WTC11 (cell line): ENCODE data around the gene TBC1D1.

ENCODE experiments used
- ARID4B ChIP-seq: sonication (generic); formaldehyde crosslinking; IDR thresholded peaks from 2 replicates; pipeline ENCODE4 v1.8.0; 2023; ENCODE audit warnings: missing genetic modification reagents, mild to moderate bottlenecking, borderline replicate concordance
- ATF6 ChIP-seq: sonication (generic); formaldehyde crosslinking; IDR thresholded peaks from 2 replicates; pipeline ENCODE4 v1.8.1; 2023; ENCODE audit warnings: mild to moderate bottlenecking, missing genetic modification reagents
- CREM ChIP-seq: sonication (generic); formaldehyde crosslinking; IDR thresholded peaks from 2 replicates; pipeline ENCODE4 v1.8.1; 2022; ENCODE audit warnings: mild to moderate bottlenecking, missing genetic modification reagents, moderate library complexity
- FOXP4 ChIP-seq: sonication (generic); formaldehyde crosslinking; IDR thresholded peaks from 2 replicates; pipeline ENCODE4 v1.8.0; 2022; ENCODE audit warnings: mild to moderate bottlenecking, missing genetic modification reagents
- MYBL2 ChIP-seq: sonication (generic); formaldehyde crosslinking; IDR thresholded peaks from 2 replicates; pipeline ENCODE4 v1.8.1; 2023; ENCODE audit warnings: mild to moderate bottlenecking, moderate library complexity, missing genetic modification reagents
- OVOL2 ChIP-seq: fragments of 250-450 bp; sonication (Bioruptor Pico); IDR thresholded peaks from 2 replicates; pipeline ENCODE4 v1.9.0; 2021; ENCODE audit warnings: mild to moderate bottlenecking, borderline replicate concordance
- USF2 ChIP-seq: sonication (generic); formaldehyde crosslinking; IDR thresholded peaks from 2 replicates; pipeline ENCODE4 v1.8.1; 2023; ENCODE audit warnings: mild to moderate bottlenecking, missing genetic modification reagents, moderate library complexity
- ZNF121 ChIP-seq: sonication (generic); formaldehyde crosslinking; IDR thresholded peaks from 2 replicates; pipeline ENCODE4 v1.8.0; 2023; ENCODE audit warnings: missing genetic modification reagents
- ZNF532 ChIP-seq: fragments of 250-450 bp; sonication (Bioruptor Pico); IDR thresholded peaks from 2 replicates; pipeline ENCODE4 v1.9.0; 2021; ENCODE audit warnings: mild to moderate bottlenecking, borderline replicate concordance
- TF ChIP-seq, protein P1 (sequence below): fragments of 200-600 bp; IDR thresholded peaks from 2 replicates; pipeline ENCODE4 v1.8.0; 2022; ENCODE audit warnings: antibody characterized with exemption
- TF ChIP-seq, protein P2 (sequence below): sonication (generic); formaldehyde crosslinking; IDR thresholded peaks from 2 replicates; pipeline ENCODE4 v1.8.1; 2023; ENCODE audit warnings: mild to moderate bottlenecking, missing genetic modification reagents, moderate library complexity
- TF ChIP-seq, protein P3 (sequence below): sonication (generic); formaldehyde crosslinking; IDR thresholded peaks from 2 replicates; pipeline ENCODE4 v1.8.0; 2022; ENCODE audit warnings: mild to moderate bottlenecking, missing genetic modification reagents
- TF ChIP-seq, protein P4 (sequence below): sonication (generic); formaldehyde crosslinking; IDR thresholded peaks from 2 replicates; pipeline ENCODE4 v1.8.0; 2023; ENCODE audit warnings: missing genetic modification reagents
- TF ChIP-seq, protein P5 (sequence below): sonication (generic); formaldehyde crosslinking; conservative IDR thresholded peaks from 2 replicates; pipeline ENCODE4 v1.8.1; 2022; ENCODE audit warnings: mild to moderate bottlenecking, missing genetic modification reagents

GRCh38 chr4:37960098-37960497 is 69.2 kb downstream of the TBC1D1 start, which contains the start of gene PTTG2:
- TF ChIP-seq MYBL2 (CRISPR knock-in tag): no peak
- TF ChIP-seq, protein P1, sequence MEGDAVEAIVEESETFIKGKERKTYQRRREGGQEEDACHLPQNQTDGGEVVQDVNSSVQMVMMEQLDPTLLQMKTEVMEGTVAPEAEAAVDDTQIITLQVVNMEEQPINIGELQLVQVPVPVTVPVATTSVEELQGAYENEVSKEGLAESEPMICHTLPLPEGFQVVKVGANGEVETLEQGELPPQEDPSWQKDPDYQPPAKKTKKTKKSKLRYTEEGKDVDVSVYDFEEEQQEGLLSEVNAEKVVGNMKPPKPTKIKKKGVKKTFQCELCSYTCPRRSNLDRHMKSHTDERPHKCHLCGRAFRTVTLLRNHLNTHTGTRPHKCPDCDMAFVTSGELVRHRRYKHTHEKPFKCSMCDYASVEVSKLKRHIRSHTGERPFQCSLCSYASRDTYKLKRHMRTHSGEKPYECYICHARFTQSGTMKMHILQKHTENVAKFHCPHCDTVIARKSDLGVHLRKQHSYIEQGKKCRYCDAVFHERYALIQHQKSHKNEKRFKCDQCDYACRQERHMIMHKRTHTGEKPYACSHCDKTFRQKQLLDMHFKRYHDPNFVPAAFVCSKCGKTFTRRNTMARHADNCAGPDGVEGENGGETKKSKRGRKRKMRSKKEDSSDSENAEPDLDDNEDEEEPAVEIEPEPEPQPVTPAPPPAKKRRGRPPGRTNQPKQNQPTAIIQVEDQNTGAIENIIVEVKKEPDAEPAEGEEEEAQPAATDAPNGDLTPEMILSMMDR: no peak
- TF ChIP-seq, protein P2, sequence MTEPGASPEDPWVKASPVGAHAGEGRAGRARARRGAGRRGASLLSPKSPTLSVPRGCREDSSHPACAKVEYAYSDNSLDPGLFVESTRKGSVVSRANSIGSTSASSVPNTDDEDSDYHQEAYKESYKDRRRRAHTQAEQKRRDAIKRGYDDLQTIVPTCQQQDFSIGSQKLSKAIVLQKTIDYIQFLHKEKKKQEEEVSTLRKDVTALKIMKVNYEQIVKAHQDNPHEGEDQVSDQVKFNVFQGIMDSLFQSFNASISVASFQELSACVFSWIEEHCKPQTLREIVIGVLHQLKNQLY (CRISPR knock-in tag): no peak
- TF ChIP-seq USF2 (CRISPR knock-in tag): no peak
- TF ChIP-seq ARID4B (CRISPR knock-in tag): no peak
- TF ChIP-seq FOXP4 (CRISPR knock-in tag): no peak
- TF ChIP-seq, protein P3, sequence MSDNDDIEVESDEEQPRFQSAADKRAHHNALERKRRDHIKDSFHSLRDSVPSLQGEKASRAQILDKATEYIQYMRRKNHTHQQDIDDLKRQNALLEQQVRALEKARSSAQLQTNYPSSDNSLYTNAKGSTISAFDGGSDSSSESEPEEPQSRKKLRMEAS: no peak
- no peak for TF ChIP-seq CREM (CRISPR knock-in tag)
- TF ChIP-seq, protein P4, sequence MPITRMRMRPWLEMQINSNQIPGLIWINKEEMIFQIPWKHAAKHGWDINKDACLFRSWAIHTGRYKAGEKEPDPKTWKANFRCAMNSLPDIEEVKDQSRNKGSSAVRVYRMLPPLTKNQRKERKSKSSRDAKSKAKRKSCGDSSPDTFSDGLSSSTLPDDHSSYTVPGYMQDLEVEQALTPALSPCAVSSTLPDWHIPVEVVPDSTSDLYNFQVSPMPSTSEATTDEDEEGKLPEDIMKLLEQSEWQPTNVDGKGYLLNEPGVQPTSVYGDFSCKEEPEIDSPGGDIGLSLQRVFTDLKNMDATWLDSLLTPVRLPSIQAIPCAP (CRISPR knock-in tag): no peak
- TF ChIP-seq ZNF121 (CRISPR knock-in tag): no peak
- TF ChIP-seq, protein P5, sequence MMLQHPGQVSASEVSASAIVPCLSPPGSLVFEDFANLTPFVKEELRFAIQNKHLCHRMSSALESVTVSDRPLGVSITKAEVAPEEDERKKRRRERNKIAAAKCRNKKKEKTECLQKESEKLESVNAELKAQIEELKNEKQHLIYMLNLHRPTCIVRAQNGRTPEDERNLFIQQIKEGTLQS (CRISPR knock-in tag): no peak
- TF ChIP-seq ZNF532 (CRISPR knock-in tag): no peak
- no peak for TF ChIP-seq ATF6 (CRISPR knock-in tag)
- no peak for TF ChIP-seq OVOL2 (CRISPR knock-in tag)
